Suprapubic skin (tissue), 4 donors: ENCODE results near the gene TESMIN. TPM values are rescaled to one million over a fixed set of nuclear protein-coding genes. Genes with fewer than 3 reads are reported as not detected.

Experiments
- DNase-seq, 2 donors: peaks; one replicate each; pipeline ENCODE4 v3.0.0-alpha.2; 2019; ENCODE audit warnings: low spot score in 2 of 2
- H3K27ac ChIP-seq: fragments of 200-600 bp; sonication (generic); one replicate; pipeline ENCODE4 v1.5.1; 2019
- H3K27me3 ChIP-seq: fragments of 200-600 bp; sonication (generic); one replicate; pipeline ENCODE4 v1.5.1; 2019
- H3K36me3 ChIP-seq: fragments of 200-600 bp; sonication (generic); one replicate; pipeline ENCODE4 v1.5.1; 2019
- H3K4me1 ChIP-seq: fragments of 200-600 bp; sonication (generic); one replicate; pipeline ENCODE4 v1.5.1; 2019
- H3K4me3 ChIP-seq: fragments of 200-600 bp; sonication (generic); one replicate; pipeline ENCODE4 v1.5.1; 2019; ENCODE audit warnings: mild to moderate bottlenecking
- H3K9me3 ChIP-seq: fragments of 200-600 bp; sonication (generic); one replicate; pipeline ENCODE4 v1.5.1; 2019
- CTCF ChIP-seq, 2 donors: fragments of 200-600 bp in 1 of 2; fragments of 450-650 bp in 1 of 2; sonication (generic) in 1 of 2; IDR thresholded peaks; one replicate each; pipeline ENCODE4 v1.5.1; 2016 to 2019; ENCODE audit warnings: antibody characterized with exemption in 2 of 2, mild to moderate bottlenecking in 1 of 2, moderate library complexity in 1 of 2
- EP300 ChIP-seq: sonication (generic); formaldehyde crosslinking; IDR thresholded peaks from one replicate; pipeline ENCODE4 v1.6.1; 2017; ENCODE audit warnings: antibody characterized with exemption
- POLR2A ChIP-seq, 2 donors: fragments of 450-650 bp; IDR thresholded peaks; one replicate each; pipeline ENCODE4 v1.6.1; 2017; ENCODE audit warnings: antibody characterized with exemption in 2 of 2, mild to moderate bottlenecking in 2 of 2, moderate library complexity in 2 of 2
- POLR2AphosphoS5 ChIP-seq, 3 donors: sonication (generic); formaldehyde crosslinking; IDR thresholded peaks; one replicate each; pipeline ENCODE4 v1.6.1; 2017; ENCODE audit warnings: antibody characterized with exemption in 3 of 3
- WGBS: methylation state at CpG from one replicate; pipeline ENCODE4 v1.1.5; 2018; 5-methylcytosine and 5-hydroxymethylcytosine counted together
- total RNA-seq, 4 donors: library from RNA; depleted of rRNA; stranded (reverse); fragments of >200 nt; gene quantifications; one replicate each; pipeline ENCODE4 v1.1.0, GENCODE V29; 2016

The TESMIN gene
- total RNA-seq, 4 donors from 2014 or later, result 1.2 to 3.5 (median 2.8) TPM

- TF ChIP-seq EP300, result no peak
- no peak for DNase-seq
- H3K36me3 ChIP-seq, result no peaks in the 10 kb centered on the region
Observed at GRCh38 chr11:68727783-68728182, 23.5 kb downstream of the TESMIN start.

GRCh38 chr11:68724293-68724692 is 27.0 kb downstream of the TESMIN start:
- WGBS, result 84% methylated on average over 4 of the region's 4 CpGs
- DNase-seq, result no peak
- Histone ChIP-seq H3K4me3 (no peak overlapping the region), H3K27ac (no peak overlapping the region), H3K27me3 (peaks cover 3% of the 10 kb centered on the region), H3K4me1 (no peaks in the 10 kb centered on the region), H3K36me3 (no peaks in the 10 kb centered on the region), H3K9me3 (no peaks in the 10 kb centered on the region)
- TF ChIP-seq POLR2AphosphoS5 (IDR thresholded peaks at IDR 0.05), result no peak
- no peak for TF ChIP-seq EP300
- no peak for TF ChIP-seq CTCF (IDR thresholded peaks at IDR 0.05)
- TF ChIP-seq POLR2A (IDR thresholded peaks at IDR 0.05), result no peak

More at GRCh38 chr11:68727783-68728182, 23.5 kb downstream of the TESMIN start:
- H3K4me1 ChIP-seq, result no peaks in the 10 kb centered on the region
- no peaks in the 10 kb centered on the region for H3K27me3 ChIP-seq
- no peaks in the 10 kb centered on the region for H3K9me3 ChIP-seq
- no peak overlapping the region for H3K4me3 ChIP-seq
- WGBS, result 80% methylated on average over 6 of the region's 6 CpGs
- H3K27ac ChIP-seq, result no peak overlapping the region

DNA sequence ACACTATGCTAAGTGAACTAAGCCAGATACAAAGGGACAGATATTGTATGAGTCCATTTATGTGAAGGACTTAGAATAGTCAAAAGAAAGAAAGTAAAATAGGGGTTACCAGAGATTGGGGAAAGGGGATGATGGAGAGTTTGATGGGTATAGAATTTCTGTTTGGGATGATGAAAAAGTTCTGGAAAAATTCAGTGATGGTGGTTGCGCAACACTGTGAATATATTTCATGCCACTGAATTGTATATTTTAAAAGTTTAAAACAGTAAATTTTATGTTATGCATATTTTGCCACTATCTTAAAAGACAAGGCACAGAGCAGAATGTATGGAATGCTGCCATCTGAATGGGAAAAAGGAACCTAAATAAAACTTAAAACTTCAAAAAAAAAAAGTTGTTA is 29.2 kb downstream of the TESMIN start:
- Histone ChIP-seq H3K36me3 (no peaks in the 10 kb centered on the region), H3K27me3 (peaks cover 3% of the 10 kb centered on the region), H3K4me1 (no peaks in the 10 kb centered on the region), H3K9me3 (no peaks in the 10 kb centered on the region), H3K4me3 (no peak overlapping the region), H3K27ac (no peak overlapping the region)
- TF ChIP-seq CTCF (IDR thresholded peaks at IDR 0.05) (no peak), POLR2A (IDR thresholded peaks at IDR 0.05) (no peak), POLR2AphosphoS5 (IDR thresholded peaks at IDR 0.05) (no peak), EP300 (no peak)
- WGBS, result 95% methylated on average over 1 of the region's 1 CpG
- DNase-seq, result no peak

DNA sequence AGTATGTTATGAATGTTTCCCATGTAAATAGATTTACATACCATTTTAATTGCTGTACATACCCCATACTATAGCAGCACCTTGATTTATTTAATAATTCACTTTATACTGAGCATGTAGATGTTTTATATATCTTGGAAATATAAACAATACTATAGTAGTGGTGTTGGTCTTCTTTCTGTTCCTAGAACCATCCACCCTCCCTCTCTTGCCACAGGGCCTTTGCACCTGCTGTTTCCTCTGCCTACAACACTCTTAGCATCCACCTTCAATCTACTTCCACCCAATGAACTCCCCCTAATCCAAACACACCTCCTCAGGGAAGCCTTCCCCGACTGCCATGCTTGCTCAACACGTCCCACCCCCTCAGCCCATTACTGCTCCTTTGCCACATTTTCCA is 30.2 kb downstream of the TESMIN start:
- H3K36me3 ChIP-seq, result no peaks in the 10 kb centered on the region
- no peaks in the 10 kb centered on the region for H3K4me1 ChIP-seq
- peaks cover 3% of the 10 kb centered on the region for H3K27me3 ChIP-seq
- 84% methylated on average over 2 of the region's 2 CpGs for WGBS
- H3K9me3 ChIP-seq, result no peaks in the 10 kb centered on the region
- DNase-seq, result no peak
- no peak overlapping the region for H3K4me3 ChIP-seq
- H3K27ac ChIP-seq, result no peak overlapping the region
- TF ChIP-seq EP300, result no peak
- no peak for TF ChIP-seq POLR2AphosphoS5 (IDR thresholded peaks at IDR 0.05)
- no peak for TF ChIP-seq POLR2A (IDR thresholded peaks at IDR 0.05)
- TF ChIP-seq CTCF (IDR thresholded peaks at IDR 0.05), result no peak

DNA sequence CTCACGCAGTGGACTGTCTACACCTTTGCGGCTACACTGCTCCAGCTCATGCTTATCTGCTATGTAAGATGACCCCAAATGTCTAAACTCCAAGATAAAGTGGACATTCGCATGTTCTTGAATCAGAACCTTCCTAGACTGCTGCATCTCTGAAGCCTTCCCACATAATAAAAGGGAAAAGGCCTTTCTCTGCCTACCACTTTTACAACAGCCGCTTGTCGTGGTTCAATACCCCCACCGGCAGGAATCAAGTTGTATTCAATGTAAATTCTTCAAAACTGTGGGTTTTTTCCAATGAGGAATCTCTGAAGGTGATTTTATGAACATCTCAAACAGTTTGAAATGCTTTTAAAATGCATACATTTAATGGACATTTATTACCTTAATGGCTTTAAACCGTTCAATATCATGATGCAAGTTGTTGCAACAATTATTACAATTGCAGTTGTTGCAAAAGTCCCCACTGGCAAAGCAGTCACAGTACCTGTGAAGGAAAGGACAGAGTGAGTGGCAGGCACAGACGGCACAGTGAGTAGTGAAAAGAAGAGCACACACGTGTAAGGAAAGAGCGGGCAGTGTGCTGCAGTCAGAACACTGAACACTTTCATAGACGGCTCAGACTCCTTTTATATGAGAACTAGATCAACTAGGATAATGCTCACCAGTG is 35.7 kb downstream of the TESMIN start:
- Histone ChIP-seq H3K36me3 (no peaks in the 10 kb centered on the region), H3K27me3 (peaks cover 3% of the 10 kb centered on the region), H3K9me3 (no peaks in the 10 kb centered on the region), H3K4me1 (no peaks in the 10 kb centered on the region), H3K4me3 (no peak overlapping the region), H3K27ac (no peak overlapping the region)
- WGBS, result 88% methylated on average over 11 of the region's 11 CpGs
- DNase-seq, result no peak
- TF ChIP-seq POLR2A (IDR thresholded peaks at IDR 0.05) (no peak), CTCF (IDR thresholded peaks at IDR 0.05) (no peak), EP300 (no peak), POLR2AphosphoS5 (IDR thresholded peaks at IDR 0.05) (no peak)
